GM12865 (cell line): Measurements from ENCODE around the gene EPHX1.

Source experiments
- DNase-seq: peaks from one replicate; pipeline ENCODE4 v3.0.0; 2010; ENCODE audit warnings: low read depth
- H3K4me3 ChIP-seq: 2 replicates; pipeline ENCODE4 v1.5.1; 2011; ENCODE audit warnings: mild to moderate bottlenecking, low read depth, low read length, control low read depth
- CTCF ChIP-seq: IDR thresholded peaks from 2 replicates; pipeline ENCODE4 v1.5.1; 2011; ENCODE audit warnings: low read length, control low read depth, low read depth, inconsistent platforms; ENCODE audit not compliant: insufficient read depth; ENCODE audit errors: missing control alignments

The EPHX1 gene

GRCh38 chr1:225868631-225869330, 58.9 kb downstream of the EPHX1 start:
- H3K4me3 ChIP-seq = no peak overlapping the region
- no peak for TF ChIP-seq CTCF
- no peak for DNase-seq

GRCh38 chr1:225870911-225871310, 61.0 kb downstream of the EPHX1 start:
- DNase-seq = no peak
- no peak overlapping the region for H3K4me3 ChIP-seq
- TF ChIP-seq CTCF = no peak

- H3K4me3 ChIP-seq = no peak overlapping the region
- DNase-seq = no peak
- no peak for TF ChIP-seq CTCF
These were observed 61.6 kb downstream of the EPHX1 start for GRCh38 chr1:225871359-225872074.

GRCh38 chr1:225872075-225872430, 62.1 kb downstream of the EPHX1 start:
- no peak overlapping the region for H3K4me3 ChIP-seq
- no peak for DNase-seq
- no peak for TF ChIP-seq CTCF

- TF ChIP-seq CTCF = no peak
- no peak for DNase-seq
- no peak overlapping the region for H3K4me3 ChIP-seq
These were observed 63.4 kb downstream of the EPHX1 start for GRCh38 chr1:225873281-225873850.

GRCh38 chr1:225874431-225874830, 64.5 kb downstream of the EPHX1 start:
- no peak for DNase-seq
- TF ChIP-seq CTCF = no peak

More at GRCh38 chr1:225874431-225874830, 64.5 kb downstream of the EPHX1 start:
- H3K4me3 ChIP-seq = no peak overlapping the region
